22Rv1 (cell line): ENCODE data around the gene SENP2.

Experiments used
- CTCF ChIP-seq: fragments of 450-650 bp; IDR thresholded peaks from 2 replicates; pipeline ENCODE4 v1.5.1; 2017; ENCODE audit warnings: mild to moderate bottlenecking
- ZFX ChIP-seq: fragments of 450-650 bp; IDR thresholded peaks from 2 replicates; pipeline ENCODE4 v1.6.1; 2017; ENCODE audit warnings: antibody characterized with exemption, borderline replicate concordance

GRCh38 chr3:185559706-185560090 lies 26.4 kb upstream of the SENP2 start:
- no peak for TF ChIP-seq CTCF
- no peak for TF ChIP-seq ZFX
